HL-60 (cell line): Measurements from ENCODE around the gene GDPD4.

Experiments
- DNase-seq, 2 experiments: peaks; one replicate each; pipeline ENCODE4 v3.0.0-alpha.2; 2010 to 2020; ENCODE audit warnings: low read depth in 1 of 2, low spot score in 1 of 2
- H3K27ac ChIP-seq: fragments of 250-450 bp; sonication (Bioruptor Pico); replicated peaks from 2 replicates; pipeline ENCODE4 v1.5.1; 2020; ENCODE audit warnings: mild to moderate bottlenecking, moderate library complexity
- H3K27me3 ChIP-seq: fragments of 250-450 bp; sonication (Bioruptor Pico); 2 replicates; pipeline ENCODE4 v1.5.1; 2021; ENCODE audit warnings: mild to moderate bottlenecking, moderate library complexity; ENCODE audit not compliant: insufficient read depth, poor library complexity, severe bottlenecking
- H3K4me3 ChIP-seq: replicated peaks from 2 replicates; pipeline ENCODE4 v1.5.1; 2011; ENCODE audit warnings: mild to moderate bottlenecking, control low read depth, low read length; ENCODE audit not compliant: insufficient read depth
- CTCF ChIP-seq: IDR thresholded peaks from one replicate; pipeline ENCODE4 v1.5.1; 2011; ENCODE audit warnings: low read length, control low read depth, inconsistent platforms; ENCODE audit not compliant: insufficient read depth
- GABPA ChIP-seq: IDR thresholded peaks from 2 replicates; pipeline ENCODE4 v1.6.1; 2012; ENCODE audit warnings: low read depth
- POLR2AphosphoS5 ChIP-seq: IDR thresholded peaks from 2 replicates; pipeline ENCODE4 v1.6.1; 2012; ENCODE audit warnings: low read depth
- SPI1 ChIP-seq: IDR thresholded peaks from 2 replicates; pipeline ENCODE4 v1.6.1; 2012; ENCODE audit warnings: low read depth, mild to moderate bottlenecking, borderline replicate concordance
- TF ChIP-seq, protein P1 (sequence below): IDR thresholded peaks from 2 replicates; pipeline ENCODE4 v1.6.1; 2012; ENCODE audit warnings: low read depth; ENCODE audit not compliant: insufficient replicate concordance

GDPD4 gene

DNA sequence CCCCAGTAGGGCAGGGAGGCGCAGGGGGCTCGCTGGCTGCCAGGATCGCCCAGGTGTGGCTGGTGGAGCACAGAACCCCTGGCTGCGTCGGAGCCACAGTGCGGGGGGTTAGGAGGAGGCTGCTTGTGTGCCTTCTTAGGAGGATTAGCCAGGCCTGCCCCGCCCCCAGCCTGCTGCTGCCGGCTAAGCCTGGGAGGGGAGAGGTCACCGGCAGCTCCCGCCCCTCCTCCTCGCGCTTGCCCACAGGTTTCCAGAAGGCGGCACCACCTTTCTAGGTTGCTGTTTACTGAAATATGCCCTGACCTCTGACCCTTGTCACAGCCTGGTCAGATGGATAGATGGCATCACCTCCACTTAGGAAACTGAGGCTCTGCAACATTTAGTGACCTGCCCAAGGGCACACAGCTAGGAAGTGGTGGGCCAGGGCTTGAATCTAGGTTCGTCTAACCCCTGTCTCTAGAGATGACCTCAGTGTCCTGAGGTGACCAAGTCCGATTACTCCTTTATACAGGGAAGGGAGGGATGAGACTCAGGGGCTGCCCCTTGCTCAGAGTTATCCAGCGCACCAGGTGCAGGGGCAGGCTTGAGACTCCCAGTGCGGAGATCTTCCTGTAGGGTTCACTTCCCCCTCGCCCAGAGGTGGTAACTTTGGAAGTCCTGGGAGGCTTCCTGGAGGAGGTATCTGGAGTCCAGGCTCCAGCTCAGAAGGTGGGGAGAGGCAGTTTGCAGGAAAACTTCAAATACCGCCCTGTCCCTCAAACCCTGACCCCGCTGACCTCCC, 129.4 kb downstream of the GDPD4 start:
- no peak for DNase-seq
- Histone ChIP-seq H3K27ac (no peak overlapping the region), H3K4me3 (no peak overlapping the region), H3K27me3 (no peaks in the 10 kb centered on the region)
- TF ChIP-seq CTCF (no peak), POLR2AphosphoS5 (no peak), SPI1 (no peak), GABPA (no peak)
- TF ChIP-seq, protein P1, sequence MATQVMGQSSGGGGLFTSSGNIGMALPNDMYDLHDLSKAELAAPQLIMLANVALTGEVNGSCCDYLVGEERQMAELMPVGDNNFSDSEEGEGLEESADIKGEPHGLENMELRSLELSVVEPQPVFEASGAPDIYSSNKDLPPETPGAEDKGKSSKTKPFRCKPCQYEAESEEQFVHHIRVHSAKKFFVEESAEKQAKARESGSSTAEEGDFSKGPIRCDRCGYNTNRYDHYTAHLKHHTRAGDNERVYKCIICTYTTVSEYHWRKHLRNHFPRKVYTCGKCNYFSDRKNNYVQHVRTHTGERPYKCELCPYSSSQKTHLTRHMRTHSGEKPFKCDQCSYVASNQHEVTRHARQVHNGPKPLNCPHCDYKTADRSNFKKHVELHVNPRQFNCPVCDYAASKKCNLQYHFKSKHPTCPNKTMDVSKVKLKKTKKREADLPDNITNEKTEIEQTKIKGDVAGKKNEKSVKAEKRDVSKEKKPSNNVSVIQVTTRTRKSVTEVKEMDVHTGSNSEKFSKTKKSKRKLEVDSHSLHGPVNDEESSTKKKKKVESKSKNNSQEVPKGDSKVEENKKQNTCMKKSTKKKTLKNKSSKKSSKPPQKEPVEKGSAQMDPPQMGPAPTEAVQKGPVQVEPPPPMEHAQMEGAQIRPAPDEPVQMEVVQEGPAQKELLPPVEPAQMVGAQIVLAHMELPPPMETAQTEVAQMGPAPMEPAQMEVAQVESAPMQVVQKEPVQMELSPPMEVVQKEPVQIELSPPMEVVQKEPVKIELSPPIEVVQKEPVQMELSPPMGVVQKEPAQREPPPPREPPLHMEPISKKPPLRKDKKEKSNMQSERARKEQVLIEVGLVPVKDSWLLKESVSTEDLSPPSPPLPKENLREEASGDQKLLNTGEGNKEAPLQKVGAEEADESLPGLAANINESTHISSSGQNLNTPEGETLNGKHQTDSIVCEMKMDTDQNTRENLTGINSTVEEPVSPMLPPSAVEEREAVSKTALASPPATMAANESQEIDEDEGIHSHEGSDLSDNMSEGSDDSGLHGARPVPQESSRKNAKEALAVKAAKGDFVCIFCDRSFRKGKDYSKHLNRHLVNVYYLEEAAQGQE: no peak

DNA sequence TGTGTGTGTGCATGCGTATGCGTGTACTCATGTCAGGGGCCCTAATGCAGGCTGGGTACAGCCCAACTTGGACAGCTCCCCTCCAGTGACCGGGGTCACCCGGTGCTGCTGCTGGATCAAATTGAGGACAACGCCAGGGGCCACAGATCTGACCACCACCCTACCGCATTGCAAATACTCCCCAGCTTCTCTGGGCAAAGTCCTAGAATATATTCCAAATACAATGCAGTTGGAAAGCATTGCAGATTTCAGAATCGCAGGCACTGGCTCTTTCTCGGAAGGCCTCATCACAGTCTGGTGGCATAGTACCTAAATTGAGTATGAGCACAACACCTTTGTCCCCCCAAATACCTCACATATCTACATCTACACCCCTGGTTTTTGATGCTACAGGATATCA, 130.2 kb downstream of the GDPD4 start:
- no peak overlapping the region for H3K4me3 ChIP-seq
- no peaks in the 10 kb centered on the region for H3K27me3 ChIP-seq
- H3K27ac ChIP-seq: no peak overlapping the region
- TF ChIP-seq SPI1 (no peak), CTCF (no peak), POLR2AphosphoS5 (no peak), GABPA (no peak)
- TF ChIP-seq, protein P1: no peak
- no peak for DNase-seq

GRCh38 chr11:77170107-77170506, 131.4 kb downstream of the GDPD4 start:
- TF ChIP-seq SPI1: no peak
- TF ChIP-seq, protein P1: no peak
- no peak for TF ChIP-seq GABPA
- TF ChIP-seq POLR2AphosphoS5: no peak
- TF ChIP-seq CTCF: no peak
- DNase-seq: no peak
- Histone ChIP-seq H3K27me3 (no peaks in the 10 kb centered on the region), H3K27ac (no peak overlapping the region), H3K4me3 (no peak overlapping the region)
